Measurements from ENCODE around the gene IFT27.

Gene IFT27

GRCh38 chr22:36775964-36776669 is at the start of gene IFT27:
Gene IFT27, minus strand, starts transcription at chr22:36776119. Its CDS starts 412 bp downstream, at chr22:36775707.
- peak; percentile 96 to 99 for DNase-seq

- no peak for DNase-seq
Measured at GRCh38 chr22:36824655-36825054, 48.7 kb upstream of the IFT27 start.

GRCh38 chr22:36823186-36823839 is 47.4 kb upstream of the IFT27 start:
- no peak for DNase-seq

- DNase-seq, result no peak
Measured at GRCh38 chr22:36822581-36822980, 46.7 kb upstream of the IFT27 start.

- DNase-seq, result no peak
Measured at GRCh38 chr22:36819112-36819511, 43.2 kb upstream of the IFT27 start.

GRCh38 chr22:36818010-36818642 is 42.2 kb upstream of the IFT27 start:
- DNase-seq, result no peak

GRCh38 chr22:36817525-36817848 is 41.6 kb upstream of the IFT27 start:
- no peak for DNase-seq

GRCh38 chr22:36816636-36817524 is 41.0 kb upstream of the IFT27 start, which contains the start of gene PVALB:
Gene PVALB, minus strand, starts transcription at chr22:36817035. Its CDS starts 30 bp downstream, at chr22:36817005.
- peak; percentile 1 to 40 for DNase-seq

GRCh38 chr22:36816339-36816635 is 40.4 kb upstream of the IFT27 start:
- no peak for DNase-seq

GRCh38 chr22:36815558-36816338 is 39.8 kb upstream of the IFT27 start:
- DNase-seq, result no peak

- no peak for DNase-seq
Measured at GRCh38 chr22:36814801-36815200, 38.9 kb upstream of the IFT27 start.

GRCh38 chr22:36811094-36811800 is 35.3 kb upstream of the IFT27 start:
- DNase-seq, result no peak

GRCh38 chr22:36809351-36809750 is 33.4 kb upstream of the IFT27 start:
- DNase-seq, result no peak

- DNase-seq, result peak in 1 of 2 experiments; percentile 54
Measured at GRCh38 chr22:36808721-36809344, 32.9 kb upstream of the IFT27 start.

- DNase-seq, result no peak
Measured at GRCh38 chr22:36807627-36808026, 31.7 kb upstream of the IFT27 start.

- DNase-seq, result no peak
Measured at GRCh38 chr22:36806835-36807234, 30.9 kb upstream of the IFT27 start.

GRCh38 chr22:36803358-36803757 is 27.4 kb upstream of the IFT27 start:
- DNase-seq, result no peak

GRCh38 chr22:36798674-36799066 is 22.8 kb upstream of the IFT27 start:
- no peak for DNase-seq

GRCh38 chr22:36797911-36798673 is 22.2 kb upstream of the IFT27 start:
- no peak for DNase-seq

- DNase-seq, result no peak
Measured at GRCh38 chr22:36797374-36797773, 21.5 kb upstream of the IFT27 start.

Measured in NCI-H2081 (cell line).